HPDE6-E6E7 (cell line): Measurements from ENCODE around the gene PLRG1.

Experiments used
- DNase-seq: peaks from one replicate; pipeline ENCODE4 v3.0.0; 2011; ENCODE audit warnings: missing footprints; ENCODE audit errors: extremely low spot score

Gene PLRG1

GRCh38 chr4:154573190-154573870, 23.1 kb upstream of the PLRG1 start:
- DNase-seq: no peak

DNA sequence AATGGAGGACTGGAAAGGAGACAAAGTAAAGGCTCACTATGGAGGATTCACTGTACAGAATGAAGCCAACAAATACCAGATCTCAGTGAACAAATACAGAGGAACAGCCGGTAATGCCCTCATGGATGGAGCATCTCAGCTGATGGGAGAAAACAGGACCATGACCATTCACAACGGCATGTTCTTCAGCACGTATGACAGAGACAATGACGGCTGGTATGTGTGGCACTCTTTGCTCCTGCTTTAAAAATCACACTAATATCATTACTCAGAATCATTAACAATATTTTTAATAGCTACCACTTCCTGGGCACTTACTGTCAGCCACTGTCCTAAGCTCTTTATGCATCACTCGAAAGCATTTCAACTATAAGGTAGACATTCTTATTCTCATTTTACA, 19.4 kb upstream of the PLRG1 start:
- DNase-seq: no peak

- DNase-seq: no peak
These were observed 18.8 kb upstream of the PLRG1 start for GRCh38 chr4:154569028-154569427.

DNA sequence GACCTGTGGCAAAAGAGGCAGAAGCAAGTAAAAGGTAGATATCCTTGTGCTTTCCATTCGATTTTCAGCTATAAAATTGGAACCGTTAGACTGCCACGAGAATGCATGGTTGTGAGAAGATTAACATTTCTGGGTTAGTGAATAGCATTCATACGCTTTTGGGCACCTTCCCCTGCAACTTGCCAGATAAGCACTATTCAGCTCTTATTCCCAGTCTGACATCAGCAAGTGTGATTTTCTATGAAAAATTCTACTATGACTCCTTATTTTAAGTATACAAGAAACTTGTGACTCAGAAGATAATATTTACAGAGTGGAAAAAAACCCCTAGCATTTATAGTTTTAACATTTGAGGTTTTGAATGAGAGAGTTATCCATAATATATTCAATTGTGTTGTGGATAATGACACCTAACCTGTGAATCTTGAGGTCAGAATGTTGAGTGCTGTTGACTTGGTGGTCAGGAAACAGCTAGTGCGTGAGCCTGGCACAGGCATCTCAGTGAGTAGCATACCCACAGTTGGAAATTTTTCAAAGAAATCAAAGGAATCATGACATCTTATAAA, 16.5 kb upstream of the PLRG1 start:
- DNase-seq: no peak

DNA sequence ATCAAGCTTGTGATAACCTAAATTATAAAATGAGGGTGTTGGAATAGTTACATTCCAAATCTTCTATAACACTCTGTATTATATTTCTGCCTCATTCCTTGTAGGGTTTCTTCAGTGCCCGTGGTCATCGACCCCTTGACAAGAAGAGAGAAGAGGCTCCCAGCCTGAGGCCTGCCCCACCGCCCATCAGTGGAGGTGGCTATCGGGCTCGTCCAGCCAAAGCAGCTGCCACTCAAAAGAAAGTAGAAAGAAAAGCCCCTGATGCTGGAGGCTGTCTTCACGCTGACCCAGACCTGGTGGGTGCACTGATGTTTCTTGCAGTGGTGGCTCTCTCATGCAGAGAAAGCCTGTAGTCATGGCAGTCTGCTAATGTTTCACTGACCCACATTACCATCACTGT, 15.5 kb upstream of the PLRG1 start:
- no peak for DNase-seq

GRCh38 chr4:154564311-154564710, 14.1 kb upstream of the PLRG1 start:
- no peak for DNase-seq

- DNase-seq: no peak
These were observed 12.6 kb upstream of the PLRG1 start, which contains the start of gene FGB for GRCh38 chr4:154562697-154563254. Gene FGB (plus strand): TSS chr4:154563011. CDS start chr4:154563019, 8 bp downstream.

- no peak for DNase-seq
These were observed 10.6 kb upstream of the PLRG1 start for GRCh38 chr4:154560824-154561231.

DNA sequence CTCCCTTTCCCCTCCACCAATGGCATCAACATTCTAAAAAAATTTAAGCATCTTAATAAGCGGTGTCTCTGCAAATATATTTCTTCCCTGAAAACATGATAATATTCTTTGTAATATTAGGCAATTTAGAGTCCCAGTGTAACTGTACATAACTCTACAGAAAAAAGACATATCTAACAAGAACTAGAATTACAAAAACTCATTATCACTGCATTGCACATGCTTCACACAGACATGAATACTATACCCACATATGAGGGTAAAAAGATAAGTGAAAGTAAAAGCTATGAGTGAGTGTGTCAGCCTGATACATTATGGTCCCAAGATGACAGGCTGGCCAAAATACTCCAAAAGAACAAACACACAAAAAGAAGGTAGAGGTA, 10.2 kb upstream of the PLRG1 start:
- DNase-seq: no peak

- peak; percentile 51 for DNase-seq
These were observed 9.6 kb upstream of the PLRG1 start for GRCh38 chr4:154559494-154560418.

DNA sequence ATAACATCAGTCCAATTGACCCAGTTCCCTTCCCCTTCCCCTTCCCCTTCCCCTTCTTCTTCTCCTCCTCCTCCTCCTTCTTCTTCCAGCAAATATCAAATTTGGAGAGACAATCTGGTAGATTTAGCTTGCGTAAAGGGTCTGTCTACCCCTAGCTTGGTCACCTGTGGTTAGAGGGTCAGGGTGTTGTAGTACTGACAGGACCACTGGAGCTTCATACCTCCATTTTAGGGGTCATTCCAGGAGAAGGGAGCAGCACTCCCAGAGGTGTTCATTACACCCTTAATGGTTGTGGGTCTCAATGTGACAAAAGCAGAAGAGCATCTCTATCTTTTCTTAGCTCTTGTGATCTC, 8.9 kb upstream of the PLRG1 start:
- no peak for DNase-seq

- DNase-seq: peak; percentile 74
These were observed 1.9 kb upstream of the PLRG1 start for GRCh38 chr4:154551872-154552686.

- no peak for DNase-seq
These were observed 4.5 kb downstream of the PLRG1 start for GRCh38 chr4:154545689-154546088.

- no peak for DNase-seq
These were observed 7.8 kb downstream of the PLRG1 start for GRCh38 chr4:154542271-154542879.

DNA sequence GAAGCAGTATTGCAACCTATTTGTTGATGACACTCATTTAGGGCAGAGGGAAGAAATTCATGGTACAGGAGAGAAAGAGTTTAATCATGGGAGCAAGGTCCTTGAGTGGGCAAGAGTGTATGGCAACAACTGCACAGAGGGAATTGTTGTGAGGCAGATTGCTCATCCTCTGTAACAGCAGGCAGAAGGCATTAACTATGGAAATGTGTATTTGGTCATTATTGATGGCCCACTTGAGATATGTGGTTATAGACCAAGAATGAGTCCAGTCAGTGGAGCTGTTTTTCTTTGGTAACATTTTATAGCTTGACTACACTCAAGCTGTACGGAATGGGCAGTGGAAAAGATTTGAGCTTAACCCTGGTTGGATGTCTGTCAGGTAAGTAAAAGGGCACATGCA, 15.9 kb downstream of the PLRG1 start:
- DNase-seq: no peak

GRCh38 chr4:154529728-154530519, 20.3 kb downstream of the PLRG1 start:
- DNase-seq: peak; percentile 56

GRCh38 chr4:154528869-154529268, 21.3 kb downstream of the PLRG1 start:
- DNase-seq: no peak

- no peak for DNase-seq
These were observed 22.9 kb downstream of the PLRG1 start for GRCh38 chr4:154527308-154527707.

GRCh38 chr4:154526151-154526550, 24.0 kb downstream of the PLRG1 start:
- DNase-seq: no peak

- no peak for DNase-seq
These were observed 28.6 kb downstream of the PLRG1 start for GRCh38 chr4:154521607-154522006.
